KMS-11 (cell line): ENCODE data around the gene LTV1.

Source experiments
- H2AFZ ChIP-seq: fragments of 200-600 bp; sonication (generic); 2 replicates; pipeline ENCODE4 v1.6.1; 2016; ENCODE audit warnings: antibody characterized with exemption, mixed run types, low read depth
- H3K27ac ChIP-seq: fragments of 200-600 bp; sonication (generic); 2 replicates; pipeline ENCODE4 v1.6.1; 2016; ENCODE audit warnings: mild to moderate bottlenecking, mixed run types
- H3K27me3 ChIP-seq: fragments of 200-600 bp; sonication (generic); 2 replicates; pipeline ENCODE4 v1.6.1; 2017; ENCODE audit warnings: mild to moderate bottlenecking, low read depth, mixed run types, moderate library complexity; ENCODE audit not compliant: insufficient read depth
- H3K36me3 ChIP-seq: fragments of 200-600 bp; sonication (generic); 2 replicates; pipeline ENCODE4 v1.6.1; 2017; ENCODE audit warnings: mild to moderate bottlenecking, mixed run types; ENCODE audit not compliant: insufficient read depth
- H3K4me1 ChIP-seq: fragments of 200-600 bp; sonication (generic); 2 replicates; pipeline ENCODE4 v1.6.1; 2016; ENCODE audit warnings: mild to moderate bottlenecking, low read depth, mixed run types; ENCODE audit not compliant: poor library complexity, severe bottlenecking
- H3K4me2 ChIP-seq: fragments of 200-600 bp; sonication (generic); 2 replicates; pipeline ENCODE4 v1.7.0; 2016; ENCODE audit warnings: mild to moderate bottlenecking, mixed run types
- H3K4me3 ChIP-seq: fragments of 200-600 bp; sonication (generic); IDR thresholded peaks from 2 replicates; pipeline ENCODE4 v1.6.1; 2017; ENCODE audit warnings: low read depth, low read length, mixed read lengths; ENCODE audit not compliant: insufficient read depth
- H3K79me2 ChIP-seq: fragments of 200-600 bp; sonication (generic); 2 replicates; pipeline ENCODE4 v1.6.1; 2016; ENCODE audit warnings: low read depth, mixed run types; ENCODE audit not compliant: insufficient read depth
- H3K9ac ChIP-seq: fragments of 200-600 bp; sonication (generic); 2 replicates; pipeline ENCODE4 v1.6.1; 2016; ENCODE audit warnings: mild to moderate bottlenecking, mixed run types
- H4K20me1 ChIP-seq: fragments of 200-600 bp; sonication (generic); 2 replicates; pipeline ENCODE4 v1.6.1; 2016; ENCODE audit warnings: mild to moderate bottlenecking, mixed run types; ENCODE audit not compliant: insufficient read depth
- TF ChIP-seq, protein P1 (sequence below): fragments of 200-600 bp; sonication (generic); conservative IDR thresholded peaks from 2 replicates; pipeline ENCODE4 v1.6.1; 2017; ENCODE audit warnings: low read depth, mild to moderate bottlenecking, antibody characterized with exemption, low read length, moderate library complexity, mixed read lengths

The LTV1 gene

DNA sequence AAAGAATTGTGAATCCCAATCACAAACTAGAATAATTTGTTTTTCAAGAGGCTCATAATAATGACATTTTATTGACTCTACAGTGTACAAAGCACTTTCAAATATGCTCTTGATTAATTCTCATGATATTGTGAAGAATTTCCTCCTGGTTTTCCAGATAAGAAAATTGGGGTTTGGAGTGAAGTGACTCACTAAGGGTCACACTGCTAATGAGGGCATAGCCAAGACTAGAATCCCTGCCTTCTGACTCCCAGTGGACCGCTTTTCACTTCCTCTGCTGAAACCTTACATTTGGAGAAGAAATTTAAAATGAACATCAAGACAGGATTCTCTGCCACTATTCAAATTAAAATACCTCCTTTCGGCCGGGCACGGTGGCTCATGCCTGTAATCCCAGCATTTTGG is 38.3 kb upstream of the LTV1 start:
- no peaks in the 10 kb centered on the region for H3K79me2 ChIP-seq
- H3K36me3 ChIP-seq, result no peaks in the 10 kb centered on the region
- TF ChIP-seq, protein P1, sequence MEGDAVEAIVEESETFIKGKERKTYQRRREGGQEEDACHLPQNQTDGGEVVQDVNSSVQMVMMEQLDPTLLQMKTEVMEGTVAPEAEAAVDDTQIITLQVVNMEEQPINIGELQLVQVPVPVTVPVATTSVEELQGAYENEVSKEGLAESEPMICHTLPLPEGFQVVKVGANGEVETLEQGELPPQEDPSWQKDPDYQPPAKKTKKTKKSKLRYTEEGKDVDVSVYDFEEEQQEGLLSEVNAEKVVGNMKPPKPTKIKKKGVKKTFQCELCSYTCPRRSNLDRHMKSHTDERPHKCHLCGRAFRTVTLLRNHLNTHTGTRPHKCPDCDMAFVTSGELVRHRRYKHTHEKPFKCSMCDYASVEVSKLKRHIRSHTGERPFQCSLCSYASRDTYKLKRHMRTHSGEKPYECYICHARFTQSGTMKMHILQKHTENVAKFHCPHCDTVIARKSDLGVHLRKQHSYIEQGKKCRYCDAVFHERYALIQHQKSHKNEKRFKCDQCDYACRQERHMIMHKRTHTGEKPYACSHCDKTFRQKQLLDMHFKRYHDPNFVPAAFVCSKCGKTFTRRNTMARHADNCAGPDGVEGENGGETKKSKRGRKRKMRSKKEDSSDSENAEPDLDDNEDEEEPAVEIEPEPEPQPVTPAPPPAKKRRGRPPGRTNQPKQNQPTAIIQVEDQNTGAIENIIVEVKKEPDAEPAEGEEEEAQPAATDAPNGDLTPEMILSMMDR, result no peak
- H4K20me1 ChIP-seq, result no peaks in the 10 kb centered on the region
- H3K27me3 ChIP-seq, result no peaks in the 10 kb centered on the region
- no peak overlapping the region for H3K4me2 ChIP-seq
- no peak overlapping the region for H3K9ac ChIP-seq
- H3K4me3 ChIP-seq, result no peak overlapping the region
- no peaks in the 10 kb centered on the region for H3K4me1 ChIP-seq
- no peak overlapping the region for H2AFZ ChIP-seq
- H3K27ac ChIP-seq, result no peak overlapping the region

DNA sequence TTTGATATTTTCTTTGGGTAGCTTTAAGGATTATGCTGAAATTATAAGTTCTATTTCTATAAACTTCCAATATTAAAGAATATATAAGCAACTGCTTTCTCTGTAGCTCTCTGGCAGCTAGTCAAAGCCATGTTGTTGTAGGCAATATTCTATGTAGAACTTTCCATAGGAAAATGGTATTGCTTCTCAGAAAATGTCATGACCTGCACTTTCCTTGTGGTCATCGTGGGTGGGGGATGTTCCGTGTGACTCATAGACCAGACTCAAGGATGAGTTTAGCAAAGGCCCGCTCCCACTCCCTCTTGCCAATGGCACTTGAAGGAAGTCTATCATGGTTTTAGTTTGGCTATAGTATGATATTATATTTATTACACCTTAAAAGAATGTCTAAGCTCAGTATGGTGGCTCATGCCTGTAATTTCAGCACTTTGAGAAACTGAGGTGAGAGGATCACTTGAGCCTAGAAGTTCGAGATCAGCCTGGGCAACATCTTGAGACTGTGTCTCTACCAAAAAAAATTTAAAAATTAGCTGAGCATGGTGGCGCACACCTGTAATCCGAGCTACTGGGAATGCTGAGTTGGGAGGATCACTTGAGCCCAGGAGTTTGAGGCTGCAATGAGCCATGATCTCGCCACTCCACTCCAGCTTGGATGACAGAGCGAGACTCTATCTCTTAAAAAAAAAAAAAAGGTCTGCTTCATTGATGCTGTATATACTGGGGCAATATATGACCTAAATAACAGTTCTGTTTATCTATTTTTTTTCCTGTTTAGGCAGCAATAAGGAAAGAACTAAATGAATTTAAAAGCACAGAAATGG is 36.6 kb upstream of the LTV1 start:
- Histone ChIP-seq H3K4me2 (no peak overlapping the region), H4K20me1 (no peaks in the 10 kb centered on the region)

DNA sequence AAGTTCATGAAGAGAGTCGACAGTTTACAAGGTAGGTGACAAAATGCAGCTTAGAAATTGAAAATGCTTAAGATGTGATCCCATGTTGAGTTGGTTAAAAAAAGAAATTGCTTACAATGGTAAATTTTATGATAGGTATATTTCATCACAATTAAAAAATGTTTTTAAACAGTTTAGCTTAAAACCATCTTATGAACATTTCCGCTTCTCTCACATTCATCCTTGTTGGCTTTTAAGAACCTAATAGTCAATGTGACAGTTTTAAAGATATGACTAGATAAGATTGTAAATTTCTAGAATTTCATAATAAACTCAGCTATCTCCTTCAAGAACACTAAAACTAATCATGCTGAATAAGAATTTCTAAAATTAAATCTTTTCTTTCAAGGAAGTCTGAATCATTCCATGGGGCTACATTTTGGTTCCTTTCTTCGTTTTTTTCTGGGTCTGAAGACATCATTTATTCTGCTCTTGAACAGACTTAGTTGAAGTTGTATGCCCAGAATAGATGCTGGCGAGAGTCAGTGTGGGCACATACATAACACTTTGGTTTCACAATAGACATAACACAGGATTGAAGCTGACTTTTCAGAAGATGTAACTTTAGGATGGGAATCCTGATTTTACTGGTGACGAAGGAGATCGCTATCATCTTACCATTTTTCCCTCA is 35.9 kb upstream of the LTV1 start:
- TF ChIP-seq, protein P1, result no peak
- Histone ChIP-seq H3K27ac (no peak overlapping the region), H3K4me2 (no peak overlapping the region)

More for the DNA sequence above, 36.6 kb upstream of the LTV1 start:
- Histone ChIP-seq H3K79me2 (no peaks in the 10 kb centered on the region), H3K36me3 (no peaks in the 10 kb centered on the region), H2AFZ (no peak overlapping the region), H3K27me3 (no peaks in the 10 kb centered on the region), H3K4me3 (no peak overlapping the region), H3K9ac (no peak overlapping the region), H3K27ac (no peak overlapping the region), H3K4me1 (no peaks in the 10 kb centered on the region)
- TF ChIP-seq, protein P1, result no peak

DNA sequence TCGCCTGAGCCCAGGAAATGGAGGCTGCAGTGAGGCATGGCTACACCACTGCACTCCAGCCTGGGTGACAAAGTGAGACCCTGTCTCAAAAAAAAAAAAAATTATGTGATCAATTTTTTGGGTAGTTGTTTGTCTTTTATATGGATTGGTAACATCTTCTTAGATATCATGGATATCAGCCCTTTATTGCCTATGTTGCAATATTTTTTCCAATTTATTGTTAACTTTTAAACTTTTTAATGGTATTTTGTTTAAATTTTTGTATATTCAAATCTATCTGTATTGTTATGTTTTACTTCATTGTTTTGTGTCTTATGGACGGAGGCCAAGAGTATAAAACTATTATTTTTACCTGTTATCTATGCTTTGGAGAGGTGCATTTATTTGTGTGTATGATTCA is 32.4 kb upstream of the LTV1 start:
- no peak overlapping the region for H3K9ac ChIP-seq
- H3K4me3 ChIP-seq, result no peak overlapping the region
- H3K79me2 ChIP-seq, result no peaks in the 10 kb centered on the region
- no peak overlapping the region for H3K4me2 ChIP-seq
- H3K36me3 ChIP-seq, result no peaks in the 10 kb centered on the region
- no peaks in the 10 kb centered on the region for H3K4me1 ChIP-seq
- no peak overlapping the region for H2AFZ ChIP-seq
- H3K27ac ChIP-seq, result no peak overlapping the region
- TF ChIP-seq, protein P1, result no peak
- H4K20me1 ChIP-seq, result no peaks in the 10 kb centered on the region
- no peaks in the 10 kb centered on the region for H3K27me3 ChIP-seq

More for the DNA sequence above, 35.9 kb upstream of the LTV1 start:
- Histone ChIP-seq H3K79me2 (no peaks in the 10 kb centered on the region), H3K36me3 (no peaks in the 10 kb centered on the region), H3K4me3 (no peak overlapping the region), H3K9ac (no peak overlapping the region), H3K27me3 (no peaks in the 10 kb centered on the region), H3K4me1 (no peaks in the 10 kb centered on the region), H2AFZ (no peak overlapping the region), H4K20me1 (no peaks in the 10 kb centered on the region)
